Right atrium auricular region (tissue), 2 donors: ENCODE measurements around the gene GAREM1. TPM values are rescaled to one million over a fixed set of nuclear protein-coding genes. Genes with fewer than 3 reads are reported as not detected.

Source experiments
- DNase-seq: peaks from one replicate; pipeline ENCODE4 v3.0.0-alpha.2; 2019; ENCODE audit warnings: low spot score
- H3K27ac ChIP-seq, 2 donors: fragments of 200-600 bp; sonication (generic); 1 replicate in 1 of 2; 2 replicates in 1 of 2; pipeline ENCODE4 v1.5.1; 2016 to 2019
- H3K27me3 ChIP-seq, 2 donors: fragments of 200-600 bp; sonication (generic); one replicate each; pipeline versions ENCODE4 v1.5.1 to v1.6.0; 2017 to 2019
- H3K36me3 ChIP-seq: fragments of 200-600 bp; sonication (generic); one replicate; pipeline ENCODE4 v1.5.1; 2016
- H3K4me1 ChIP-seq, 2 donors: fragments of 200-600 bp; sonication (generic); one replicate each; pipeline versions ENCODE4 v1.5.1 to v1.6.0; 2017 to 2019
- H3K4me3 ChIP-seq, 2 donors: fragments of 200-600 bp; sonication (generic); 1 replicate in 1 of 2; 2 replicates in 1 of 2; pipeline ENCODE4 v1.5.1; 2017 to 2019; ENCODE audit warnings: mild to moderate bottlenecking in 1 of 2, moderate library complexity in 1 of 2
- H3K9me3 ChIP-seq, 2 donors: fragments of 200-600 bp; sonication (generic); one replicate each; pipeline ENCODE4 v1.5.1; 2019
- total RNA-seq, 2 donors: library from RNA; depleted of rRNA; stranded (reverse); fragments of >200 nt; gene quantifications; one replicate each; pipeline ENCODE4 v1.1.0, GENCODE V29; 2016
- TF ChIP-seq, protein P1 (sequence below), 2 donors: fragments of 200-600 bp; sonication (generic); IDR thresholded peaks; one replicate each; pipeline ENCODE4 v1.5.1; 2019; ENCODE audit warnings: antibody characterized with exemption in 2 of 2

The GAREM1 gene
- total RNA-seq, 2 donors from 2014 or later, result 13.6 to 19.3 TPM

DNA sequence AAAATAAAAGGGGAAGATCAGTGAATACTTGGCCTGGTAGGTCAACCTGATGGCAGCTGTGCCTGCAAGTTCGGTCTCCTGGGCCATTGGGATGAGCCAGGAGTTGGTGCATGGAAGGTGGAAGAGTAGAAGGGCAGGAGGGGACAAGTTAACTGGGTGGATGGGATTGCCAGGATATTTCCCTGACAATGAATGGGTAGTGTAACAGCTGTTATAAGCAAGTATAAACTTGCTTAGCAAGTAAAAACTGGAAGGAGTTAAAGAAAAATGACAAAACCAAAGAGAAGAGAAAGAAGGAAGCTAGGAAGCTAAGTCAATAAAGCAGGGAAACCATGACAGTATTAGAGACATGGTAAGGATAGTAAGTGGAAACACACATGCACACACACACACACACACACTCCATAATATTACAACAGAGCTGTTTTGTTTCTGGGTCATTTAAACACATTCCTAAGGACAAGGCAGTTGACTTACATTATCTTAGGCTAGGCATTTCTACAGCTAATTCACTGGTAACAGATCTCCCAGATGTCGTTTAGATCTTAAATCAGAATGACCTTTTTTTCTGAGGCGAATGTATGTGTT, 251.2 kb downstream of the GAREM1 start:
- H3K27ac ChIP-seq, result no peak overlapping the region
- H3K9me3 ChIP-seq, result no peaks in the 10 kb centered on the region
- no peaks in the 10 kb centered on the region for H3K4me1 ChIP-seq
- no peaks in the 10 kb centered on the region for H3K27me3 ChIP-seq
- DNase-seq, result no peak
- no peaks in the 10 kb centered on the region for H3K36me3 ChIP-seq
- TF ChIP-seq, protein P1, sequence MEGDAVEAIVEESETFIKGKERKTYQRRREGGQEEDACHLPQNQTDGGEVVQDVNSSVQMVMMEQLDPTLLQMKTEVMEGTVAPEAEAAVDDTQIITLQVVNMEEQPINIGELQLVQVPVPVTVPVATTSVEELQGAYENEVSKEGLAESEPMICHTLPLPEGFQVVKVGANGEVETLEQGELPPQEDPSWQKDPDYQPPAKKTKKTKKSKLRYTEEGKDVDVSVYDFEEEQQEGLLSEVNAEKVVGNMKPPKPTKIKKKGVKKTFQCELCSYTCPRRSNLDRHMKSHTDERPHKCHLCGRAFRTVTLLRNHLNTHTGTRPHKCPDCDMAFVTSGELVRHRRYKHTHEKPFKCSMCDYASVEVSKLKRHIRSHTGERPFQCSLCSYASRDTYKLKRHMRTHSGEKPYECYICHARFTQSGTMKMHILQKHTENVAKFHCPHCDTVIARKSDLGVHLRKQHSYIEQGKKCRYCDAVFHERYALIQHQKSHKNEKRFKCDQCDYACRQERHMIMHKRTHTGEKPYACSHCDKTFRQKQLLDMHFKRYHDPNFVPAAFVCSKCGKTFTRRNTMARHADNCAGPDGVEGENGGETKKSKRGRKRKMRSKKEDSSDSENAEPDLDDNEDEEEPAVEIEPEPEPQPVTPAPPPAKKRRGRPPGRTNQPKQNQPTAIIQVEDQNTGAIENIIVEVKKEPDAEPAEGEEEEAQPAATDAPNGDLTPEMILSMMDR (IDR thresholded peaks at IDR 0.05), result no peak
- H3K4me3 ChIP-seq, result no peak overlapping the region

DNA sequence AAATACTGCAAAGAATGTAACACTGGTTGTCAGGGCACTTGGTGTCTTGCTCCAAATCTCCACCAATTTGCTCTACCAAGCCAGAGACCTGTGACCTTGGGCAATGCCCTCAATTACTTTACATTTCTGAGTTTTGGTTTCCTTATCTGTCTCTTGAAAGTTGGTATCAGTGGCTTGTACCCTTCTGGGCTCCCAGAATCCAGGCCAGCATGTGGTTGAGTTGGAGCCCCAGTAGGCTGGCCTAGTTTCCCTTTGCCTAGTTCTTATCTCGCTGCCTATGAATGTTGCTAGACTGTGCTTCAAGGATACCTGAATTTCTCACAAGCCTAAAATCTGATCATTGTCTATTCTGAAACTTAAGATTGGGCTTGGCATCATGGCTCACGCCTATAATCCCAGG, 254.3 kb downstream of the GAREM1 start:
- Histone ChIP-seq H3K27me3 (no peaks in the 10 kb centered on the region), H3K27ac (no peak overlapping the region), H3K4me1 (no peaks in the 10 kb centered on the region), H3K9me3 (no peaks in the 10 kb centered on the region), H3K4me3 (no peak overlapping the region), H3K36me3 (no peaks in the 10 kb centered on the region)
- no peak for DNase-seq
- TF ChIP-seq, protein P1 (IDR thresholded peaks at IDR 0.05), result no peak

DNA sequence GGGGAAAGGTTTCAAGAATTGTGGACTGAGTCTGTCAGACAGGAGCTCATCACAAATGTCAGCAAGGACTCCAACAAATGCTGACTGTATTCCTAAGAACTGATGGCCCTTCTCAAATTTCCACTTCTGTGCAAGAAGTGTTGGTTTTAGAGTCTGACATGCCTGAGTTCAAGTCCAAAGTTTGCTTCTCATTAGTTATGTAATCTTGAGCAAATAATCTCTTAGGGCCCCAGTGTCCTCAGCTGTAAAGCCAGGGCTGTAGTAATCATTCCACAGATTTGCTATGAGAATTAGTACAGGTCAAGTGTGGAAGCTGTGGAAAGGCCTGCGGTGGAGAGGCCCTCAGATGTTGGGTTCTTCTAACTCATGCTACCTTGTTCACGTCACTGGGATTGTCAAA, 257.0 kb downstream of the GAREM1 start:
- Histone ChIP-seq H3K27ac (no peak overlapping the region), H3K27me3 (no peaks in the 10 kb centered on the region), H3K4me1 (no peaks in the 10 kb centered on the region), H3K9me3 (no peaks in the 10 kb centered on the region), H3K4me3 (no peak overlapping the region), H3K36me3 (no peaks in the 10 kb centered on the region)
- TF ChIP-seq, protein P1 (IDR thresholded peaks at IDR 0.05), result no peak
- DNase-seq, result no peak
